ENCODE data around the gene RND1. TPM values are rescaled to one million over a fixed set of nuclear protein-coding genes. Genes with fewer than 3 reads are reported as not detected.

The RND1 gene
- total and polyA plus RNA-seq, 2 of the 13 experiments (the other 11 are each of a cell fraction or from before 2014, with no cell fraction given) = 1.8 to 1.9 TPM

DNA sequence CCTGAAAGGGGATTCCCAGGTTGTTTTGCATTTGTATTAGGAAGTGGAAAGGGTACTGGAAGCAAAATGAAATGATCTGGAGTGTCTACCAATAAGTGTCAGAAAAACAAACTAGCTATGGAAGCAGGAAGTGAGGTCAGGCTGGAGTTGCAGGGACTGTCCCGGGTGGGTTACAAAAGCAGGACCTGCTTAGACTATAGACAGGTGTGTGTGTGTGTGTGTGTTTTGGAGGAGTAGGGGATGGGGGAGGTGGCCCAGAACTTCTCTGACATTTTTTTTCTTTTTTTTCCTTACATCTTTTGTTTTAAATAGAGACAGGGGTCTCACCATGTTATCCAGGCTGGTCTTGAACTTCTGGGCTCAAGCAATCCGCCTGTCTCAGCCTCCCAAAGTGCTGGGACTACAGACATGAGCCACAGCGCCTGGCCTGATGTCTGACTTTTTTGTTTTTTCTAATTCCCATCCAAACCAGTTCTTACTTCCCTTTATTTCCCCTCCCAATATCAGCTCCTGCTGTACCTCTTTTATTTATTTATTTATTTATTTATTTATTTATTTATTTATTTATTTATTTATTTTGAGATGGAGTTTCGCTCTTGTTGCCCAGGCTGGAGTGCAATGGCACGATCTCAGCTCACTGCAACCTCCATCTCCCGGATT, 512 bp upstream of the RND1 start (continued):
- TF ChIP-seq, protein P1, sequence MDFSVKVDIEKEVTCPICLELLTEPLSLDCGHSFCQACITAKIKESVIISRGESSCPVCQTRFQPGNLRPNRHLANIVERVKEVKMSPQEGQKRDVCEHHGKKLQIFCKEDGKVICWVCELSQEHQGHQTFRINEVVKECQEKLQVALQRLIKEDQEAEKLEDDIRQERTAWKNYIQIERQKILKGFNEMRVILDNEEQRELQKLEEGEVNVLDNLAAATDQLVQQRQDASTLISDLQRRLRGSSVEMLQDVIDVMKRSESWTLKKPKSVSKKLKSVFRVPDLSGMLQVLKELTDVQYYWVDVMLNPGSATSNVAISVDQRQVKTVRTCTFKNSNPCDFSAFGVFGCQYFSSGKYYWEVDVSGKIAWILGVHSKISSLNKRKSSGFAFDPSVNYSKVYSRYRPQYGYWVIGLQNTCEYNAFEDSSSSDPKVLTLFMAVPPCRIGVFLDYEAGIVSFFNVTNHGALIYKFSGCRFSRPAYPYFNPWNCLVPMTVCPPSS (IDR thresholded peaks at IDR 0.05) = no peak
- TF ChIP-seq, protein P2, sequence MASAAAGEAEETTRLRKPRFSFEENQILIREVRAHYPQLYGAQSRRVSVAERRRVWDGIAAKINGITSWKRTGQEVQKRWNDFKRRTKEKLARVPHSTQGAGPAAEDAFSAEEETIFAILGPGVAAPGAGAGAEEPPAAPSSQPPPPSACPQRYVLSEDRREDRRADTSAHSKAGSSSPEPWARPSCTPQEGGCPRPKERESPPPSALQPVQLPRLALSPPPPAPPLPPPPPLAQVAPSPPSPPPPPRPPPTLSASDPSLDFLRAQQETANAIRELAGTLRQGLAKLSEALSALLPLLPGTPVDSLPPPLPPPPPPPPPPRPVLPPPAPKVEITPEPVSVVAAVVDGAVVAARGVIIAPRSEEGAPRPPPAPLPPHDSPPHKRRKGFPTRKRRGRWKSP (CRISPR knock-in tag; IDR thresholded peaks at IDR 0.05) = no peak
- TF ChIP-seq ATF7-NPFF (CRISPR knock-in tag; IDR thresholded peaks at IDR 0.05; ENCODE audit: low read depth) = no peak
- TF ChIP-seq ZNF879 (CRISPR knock-in tag; IDR thresholded peaks at IDR 0.05) = no peak
- TF ChIP-seq, protein P3, sequence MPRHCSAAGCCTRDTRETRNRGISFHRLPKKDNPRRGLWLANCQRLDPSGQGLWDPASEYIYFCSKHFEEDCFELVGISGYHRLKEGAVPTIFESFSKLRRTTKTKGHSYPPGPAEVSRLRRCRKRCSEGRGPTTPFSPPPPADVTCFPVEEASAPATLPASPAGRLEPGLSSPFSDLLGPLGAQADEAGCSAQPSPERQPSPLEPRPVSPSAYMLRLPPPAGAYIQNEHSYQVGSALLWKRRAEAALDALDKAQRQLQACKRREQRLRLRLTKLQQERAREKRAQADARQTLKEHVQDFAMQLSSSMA (CRISPR knock-in tag; IDR thresholded peaks at IDR 0.05) = no peak
- TF ChIP-seq SP2 (CRISPR knock-in tag; IDR thresholded peaks at IDR 0.05) = no peak; the same call in 1 of the 2 replicates
- TF ChIP-seq ZNF451 (CRISPR knock-in tag; IDR thresholded peaks at IDR 0.05) = no peak
- no peak; the same call in 1 of the 2 replicates for TF ChIP-seq KLF6 (CRISPR knock-in tag; IDR thresholded peaks at IDR 0.05)
- TF ChIP-seq ZNF773 (CRISPR knock-in tag; IDR thresholded peaks at IDR 0.05; ENCODE audit: borderline replicate concordance) = no peak
- no peak for TF ChIP-seq ZNF12 (CRISPR knock-in tag; IDR thresholded peaks at IDR 0.05)
- TF ChIP-seq ZNF572 (CRISPR knock-in tag; IDR thresholded peaks at IDR 0.05) = no peak
- TF ChIP-seq, protein P4, sequence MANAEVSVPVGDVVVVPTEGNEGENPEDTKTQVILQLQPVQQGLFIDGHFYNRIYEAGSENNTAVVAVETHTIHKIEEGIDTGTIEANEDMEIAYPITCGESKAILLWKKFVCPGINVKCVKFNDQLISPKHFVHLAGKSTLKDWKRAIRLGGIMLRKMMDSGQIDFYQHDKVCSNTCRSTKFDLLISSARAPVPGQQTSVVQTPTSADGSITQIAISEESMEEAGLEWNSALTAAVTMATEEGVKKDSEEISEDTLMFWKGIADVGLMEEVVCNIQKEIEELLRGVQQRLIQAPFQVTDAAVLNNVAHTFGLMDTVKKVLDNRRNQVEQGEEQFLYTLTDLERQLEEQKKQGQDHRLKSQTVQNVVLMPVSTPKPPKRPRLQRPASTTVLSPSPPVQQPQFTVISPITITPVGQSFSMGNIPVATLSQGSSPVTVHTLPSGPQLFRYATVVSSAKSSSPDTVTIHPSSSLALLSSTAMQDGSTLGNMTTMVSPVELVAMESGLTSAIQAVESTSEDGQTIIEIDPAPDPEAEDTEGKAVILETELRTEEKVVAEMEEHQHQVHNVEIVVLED (CRISPR knock-in tag; IDR thresholded peaks at IDR 0.05; ENCODE audit: borderline replicate concordance) = no peak
- TF ChIP-seq NFKBIZ (CRISPR knock-in tag; IDR thresholded peaks at IDR 0.05) = no peak
- TF ChIP-seq SP5 (CRISPR knock-in tag; IDR thresholded peaks at IDR 0.05; ENCODE audit: borderline replicate concordance, low read depth) = no peak
- TF ChIP-seq, protein P5, sequence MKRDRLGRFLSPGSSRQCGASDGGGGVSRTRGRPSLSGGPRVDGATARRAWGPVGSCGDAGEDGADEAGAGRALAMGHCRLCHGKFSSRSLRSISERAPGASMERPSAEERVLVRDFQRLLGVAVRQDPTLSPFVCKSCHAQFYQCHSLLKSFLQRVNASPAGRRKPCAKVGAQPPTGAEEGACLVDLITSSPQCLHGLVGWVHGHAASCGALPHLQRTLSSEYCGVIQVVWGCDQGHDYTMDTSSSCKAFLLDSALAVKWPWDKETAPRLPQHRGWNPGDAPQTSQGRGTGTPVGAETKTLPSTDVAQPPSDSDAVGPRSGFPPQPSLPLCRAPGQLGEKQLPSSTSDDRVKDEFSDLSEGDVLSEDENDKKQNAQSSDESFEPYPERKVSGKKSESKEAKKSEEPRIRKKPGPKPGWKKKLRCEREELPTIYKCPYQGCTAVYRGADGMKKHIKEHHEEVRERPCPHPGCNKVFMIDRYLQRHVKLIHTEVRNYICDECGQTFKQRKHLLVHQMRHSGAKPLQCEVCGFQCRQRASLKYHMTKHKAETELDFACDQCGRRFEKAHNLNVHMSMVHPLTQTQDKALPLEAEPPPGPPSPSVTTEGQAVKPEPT (CRISPR knock-in tag; IDR thresholded peaks at IDR 0.05; ENCODE audit: low read depth) = no peak
- TF ChIP-seq KDM5A (IDR thresholded peaks at IDR 0.05; ENCODE audit: borderline replicate concordance, low read length) = no peak; the same call in 1 of the 2 replicates

Data from HepG2 (cell line).